LNCAP (cell line): ENCODE measurements around the gene LARP1.

ENCODE experiments used
- TF ChIP-seq, protein P1 (sequence below): fragments of 450-650 bp; IDR thresholded peaks from 2 replicates; pipeline ENCODE4 v1.5.1; 2017; ENCODE audit warnings: mild to moderate bottlenecking

Gene LARP1

DNA sequence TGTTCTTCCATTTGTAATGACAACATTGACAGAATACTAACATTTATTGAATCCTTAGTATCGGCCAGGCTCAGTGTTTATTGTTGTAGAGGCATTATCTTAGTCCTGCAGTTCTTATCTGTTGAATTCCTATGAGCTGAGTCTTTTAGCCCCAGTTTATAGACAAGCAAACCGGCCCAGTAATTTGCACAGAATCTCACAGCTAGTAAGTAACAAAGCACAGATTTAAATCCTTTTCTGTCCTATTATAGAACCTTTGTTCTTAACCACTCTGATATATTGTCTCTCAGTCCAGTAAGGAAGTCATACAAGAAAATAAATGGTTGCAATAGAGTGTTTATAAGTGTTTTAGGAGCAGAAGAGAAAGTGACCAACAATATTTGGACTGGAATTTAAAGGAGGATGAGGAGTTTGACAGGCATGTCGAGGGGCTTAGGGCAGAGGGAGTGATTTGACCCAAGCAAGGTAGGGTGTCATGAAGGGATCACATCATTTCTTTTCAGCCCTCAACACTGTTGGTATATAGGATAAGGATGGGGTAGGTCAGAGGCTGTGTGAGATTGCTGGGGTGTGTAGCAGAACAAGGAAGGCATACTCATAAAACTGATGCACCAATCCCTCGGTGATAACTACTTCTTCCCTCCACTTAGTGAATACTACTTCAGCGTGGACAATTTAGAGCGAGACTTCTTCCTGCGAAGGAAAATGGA is 39.5 kb downstream of the LARP1 start:
- TF ChIP-seq, protein P1, sequence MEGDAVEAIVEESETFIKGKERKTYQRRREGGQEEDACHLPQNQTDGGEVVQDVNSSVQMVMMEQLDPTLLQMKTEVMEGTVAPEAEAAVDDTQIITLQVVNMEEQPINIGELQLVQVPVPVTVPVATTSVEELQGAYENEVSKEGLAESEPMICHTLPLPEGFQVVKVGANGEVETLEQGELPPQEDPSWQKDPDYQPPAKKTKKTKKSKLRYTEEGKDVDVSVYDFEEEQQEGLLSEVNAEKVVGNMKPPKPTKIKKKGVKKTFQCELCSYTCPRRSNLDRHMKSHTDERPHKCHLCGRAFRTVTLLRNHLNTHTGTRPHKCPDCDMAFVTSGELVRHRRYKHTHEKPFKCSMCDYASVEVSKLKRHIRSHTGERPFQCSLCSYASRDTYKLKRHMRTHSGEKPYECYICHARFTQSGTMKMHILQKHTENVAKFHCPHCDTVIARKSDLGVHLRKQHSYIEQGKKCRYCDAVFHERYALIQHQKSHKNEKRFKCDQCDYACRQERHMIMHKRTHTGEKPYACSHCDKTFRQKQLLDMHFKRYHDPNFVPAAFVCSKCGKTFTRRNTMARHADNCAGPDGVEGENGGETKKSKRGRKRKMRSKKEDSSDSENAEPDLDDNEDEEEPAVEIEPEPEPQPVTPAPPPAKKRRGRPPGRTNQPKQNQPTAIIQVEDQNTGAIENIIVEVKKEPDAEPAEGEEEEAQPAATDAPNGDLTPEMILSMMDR = no peak

DNA sequence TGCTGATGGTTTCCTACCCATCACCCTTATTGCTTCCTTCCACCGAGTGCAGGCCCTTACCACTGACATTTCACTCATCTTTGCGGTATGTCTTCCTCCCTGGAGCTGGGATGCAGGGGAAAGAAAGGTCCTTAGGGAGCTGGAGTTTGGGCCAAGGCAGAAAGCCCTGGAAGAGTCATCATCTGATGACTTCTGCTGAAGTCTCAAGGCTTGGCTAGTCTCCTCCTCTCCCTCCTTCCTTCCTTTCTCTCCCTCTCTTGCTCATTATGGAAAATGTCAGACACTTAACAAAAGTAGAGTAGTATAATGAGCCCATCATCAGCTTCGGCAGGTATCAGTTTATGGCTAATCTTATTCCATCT is 40.0 kb downstream of the LARP1 start:
- TF ChIP-seq, protein P1 = no peak

DNA sequence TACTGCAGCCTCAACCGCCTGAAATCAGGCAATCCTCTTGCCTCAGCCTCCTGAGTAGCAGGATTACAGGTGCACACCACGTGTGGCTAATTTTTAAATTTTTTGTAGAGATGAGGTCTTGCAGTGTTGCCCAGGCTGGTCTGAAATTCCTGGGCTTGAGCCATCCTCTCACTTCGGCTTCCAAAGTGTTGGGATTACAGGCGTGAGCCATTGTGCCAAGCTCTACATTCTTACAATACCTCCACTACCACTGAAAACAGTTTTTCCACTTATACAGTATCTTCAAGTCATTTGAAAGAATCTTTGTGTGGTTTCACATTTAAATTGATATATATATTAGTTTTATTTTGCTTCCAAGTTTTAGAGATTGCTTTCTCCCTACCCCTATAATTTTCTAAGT is 42.6 kb downstream of the LARP1 start:
- TF ChIP-seq, protein P1 = no peak

DNA sequence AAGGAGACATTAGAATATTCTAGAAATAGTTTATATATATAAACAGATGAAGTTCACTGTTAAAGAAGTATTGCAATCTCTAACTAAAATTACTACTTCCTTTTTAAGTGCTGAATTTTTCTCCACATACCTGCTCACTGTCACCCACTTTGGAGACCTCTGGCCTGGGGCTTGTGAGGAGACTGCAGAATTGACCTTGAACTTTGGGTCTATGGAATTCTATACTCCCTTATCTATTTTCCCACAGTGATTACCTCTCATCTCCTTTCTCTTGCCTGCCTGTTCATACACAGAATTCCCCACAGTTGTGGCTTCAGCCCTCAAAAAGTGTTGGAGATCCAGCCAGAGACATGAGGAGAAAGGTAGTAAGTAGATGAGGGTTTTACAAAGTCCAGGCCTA is 45.4 kb downstream of the LARP1 start:
- TF ChIP-seq, protein P1 = no peak

DNA sequence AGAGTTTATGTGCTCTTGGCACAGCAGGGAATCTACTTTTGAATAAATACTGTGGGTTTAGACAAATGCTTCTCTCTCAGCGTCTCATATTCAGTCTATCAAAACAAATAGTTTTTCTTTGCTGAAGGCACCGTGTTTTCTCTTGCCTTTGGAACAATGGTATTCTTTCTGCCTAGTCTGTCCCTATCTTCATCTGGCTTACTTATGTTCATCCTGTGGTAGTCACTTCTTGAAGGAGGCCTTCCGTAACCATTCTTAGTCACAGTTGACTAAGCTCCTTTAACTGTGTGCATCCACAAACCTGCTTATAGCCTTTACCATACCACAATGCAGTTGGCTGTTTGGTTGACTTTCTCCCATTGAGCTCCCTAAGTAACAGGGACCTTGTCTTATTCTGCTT is 45.9 kb downstream of the LARP1 start:
- TF ChIP-seq, protein P1 = no peak

DNA sequence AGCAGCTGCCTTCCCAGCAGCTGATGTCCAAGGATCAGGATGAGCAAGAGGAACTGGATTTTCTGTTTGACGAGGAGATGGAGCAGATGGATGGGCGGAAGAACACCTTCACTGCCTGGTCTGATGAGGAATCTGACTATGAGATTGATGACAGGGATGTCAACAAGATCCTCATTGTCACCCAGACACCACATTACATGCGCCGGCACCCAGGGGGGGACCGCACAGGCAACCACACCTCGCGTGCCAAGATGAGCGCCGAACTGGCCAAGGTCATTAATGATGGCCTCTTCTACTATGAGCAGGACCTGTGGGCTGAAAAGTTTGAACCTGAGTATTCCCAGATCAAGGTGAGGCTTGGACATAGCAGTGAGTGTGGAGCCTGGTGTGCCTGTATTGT is 46.9 kb downstream of the LARP1 start:
- TF ChIP-seq, protein P1 = no peak

DNA sequence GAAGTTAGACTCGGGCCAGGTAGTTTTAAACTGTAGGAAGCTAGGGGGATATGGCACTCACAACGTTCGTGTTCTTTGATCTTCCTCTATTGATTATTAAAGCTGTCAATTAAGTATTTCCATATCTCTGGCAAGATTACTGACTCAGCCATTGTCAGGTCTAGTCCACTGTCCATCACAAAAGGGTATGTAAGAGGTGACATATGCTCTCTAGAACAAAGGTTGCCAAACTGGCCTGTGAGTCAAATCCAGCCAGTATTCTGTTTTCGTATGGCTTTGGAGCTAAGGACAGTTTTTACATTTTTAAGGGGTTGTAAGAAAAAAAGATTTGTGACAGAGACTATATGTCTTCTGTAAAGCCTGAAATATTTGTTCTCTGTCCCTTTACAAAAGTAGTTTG is 51.0 kb downstream of the LARP1 start:
- TF ChIP-seq, protein P1 = no peak

DNA sequence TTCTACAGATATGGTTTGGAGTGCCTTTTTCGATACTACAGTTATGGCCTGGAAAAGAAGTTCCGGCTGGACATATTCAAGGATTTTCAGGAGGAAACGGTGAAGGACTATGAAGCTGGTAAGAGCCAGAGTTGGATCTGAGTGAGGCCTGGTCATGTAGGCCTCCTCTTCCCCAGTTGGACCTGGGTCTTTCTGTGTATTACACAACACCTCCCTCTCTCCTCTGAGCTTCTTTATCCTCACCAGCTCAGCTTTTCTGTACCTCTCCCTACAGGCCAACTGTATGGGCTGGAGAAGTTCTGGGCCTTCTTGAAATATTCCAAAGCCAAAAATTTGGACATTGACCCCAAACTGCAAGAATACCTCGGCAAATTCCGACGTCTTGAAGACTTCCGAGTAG is 56.1 kb downstream of the LARP1 start:
- TF ChIP-seq, protein P1 = no peak
